Smooth muscle cell (in vitro differentiated cells): ENCODE data around the gene NKAIN2. TPM values are rescaled to one million over a fixed set of nuclear protein-coding genes. Genes with fewer than 3 reads are reported as not detected.

ENCODE experiments used
- DNase-seq: peaks from one replicate; lab custom pipeline; 2025; ENCODE audit not compliant: unreplicated experiment; lab: John Stamatoyannopoulos, UW
- H2AFZ ChIP-seq: fragments of 200-600 bp; sonication (generic); 2 replicates; pipeline ENCODE4 v1.6.0; 2016; ENCODE audit warnings: antibody characterized with exemption, low read depth, mild to moderate bottlenecking
- H3F3A ChIP-seq: fragments of 200-600 bp; sonication (generic); 2 replicates; pipeline ENCODE4 v1.6.0; 2017; ENCODE audit warnings: antibody characterized with exemption, low read depth
- H3K27ac ChIP-seq: fragments of 200-600 bp; sonication (generic); 2 replicates; pipeline ENCODE4 v1.5.1; 2016; ENCODE audit warnings: low read depth, mild to moderate bottlenecking
- H3K27me3 ChIP-seq: fragments of 200-600 bp; sonication (generic); 2 replicates; pipeline ENCODE4 v1.6.1; 2016; ENCODE audit warnings: low read depth, mild to moderate bottlenecking
- H3K36me3 ChIP-seq: fragments of 200-600 bp; sonication (generic); 2 replicates; pipeline ENCODE4 v1.5.1; 2016; ENCODE audit warnings: low read depth
- H3K4me1 ChIP-seq: fragments of 200-600 bp; sonication (generic); 2 replicates; pipeline ENCODE4 v1.5.1; 2016; ENCODE audit warnings: low read depth
- H3K4me2 ChIP-seq: fragments of 200-600 bp; sonication (generic); 2 replicates; pipeline ENCODE4 v1.6.0; 2016; ENCODE audit warnings: mild to moderate bottlenecking
- H3K4me3 ChIP-seq: fragments of 200-600 bp; sonication (generic); 2 replicates; pipeline ENCODE4 v1.5.1; 2016; ENCODE audit warnings: mild to moderate bottlenecking
- H3K79me2 ChIP-seq: fragments of 200-600 bp; sonication (generic); 2 replicates; pipeline ENCODE4 v1.6.0; 2016; ENCODE audit warnings: low read depth, mild to moderate bottlenecking
- H3K9ac ChIP-seq: fragments of 200-600 bp; sonication (generic); 2 replicates; pipeline ENCODE4 v1.6.0; 2016; ENCODE audit warnings: low read depth
- H3K9me3 ChIP-seq: fragments of 200-600 bp; sonication (generic); replicated peaks from 2 replicates; pipeline ENCODE4 v1.5.1; 2016; ENCODE audit warnings: low read depth
- H4K20me1 ChIP-seq: fragments of 200-600 bp; sonication (generic); 2 replicates; pipeline ENCODE4 v1.6.0; 2016; ENCODE audit warnings: low read depth
- CTCF ChIP-seq: fragments of 200-600 bp; sonication (generic); IDR thresholded peaks from 2 replicates; pipeline ENCODE4 v1.5.1; 2017; ENCODE audit warnings: borderline replicate concordance, mild to moderate bottlenecking, antibody characterized with exemption; ENCODE audit not compliant: insufficient read depth, poor library complexity, severe bottlenecking
- WGBS: methylation state at CpG from one replicate; pipeline ENCODE4 v1.1.7; 2016; ENCODE audit warnings: low lambda C conversion rate; 5-methylcytosine and 5-hydroxymethylcytosine counted together
- polyA plus RNA-seq: library from polyadenylated mRNA; unstranded; fragments of >200 nt; fragmentation: Nextera tagmentation; extraction: Ambion mirVana; gene quantifications from 2 replicates; pipeline ENCODE4 v1.2.1, GENCODE V29; 2016
- total RNA-seq: library from RNA; depleted of rRNA; stranded (reverse); fragments of >200 nt; gene quantifications from 2 replicates; pipeline ENCODE4 v1.2.3, GENCODE V29; 2014

NKAIN2 gene
- total and polyA plus RNA-seq, 2 experiments from 2014 or later = 0.09 TPM; not detected in 1

- Histone ChIP-seq H3K9me3 (no peaks in the 10 kb centered on the region), H3K4me3 (no peak overlapping the region), H2AFZ (no peak overlapping the region), H3K27ac (no peak overlapping the region), H3K79me2 (no peaks in the 10 kb centered on the region), H3K4me1 (no peaks in the 10 kb centered on the region), H3F3A (no peaks in the 10 kb centered on the region), H3K36me3 (no peaks in the 10 kb centered on the region), H4K20me1 (no peaks in the 10 kb centered on the region), H3K27me3 (no peaks in the 10 kb centered on the region), H3K9ac (no peak overlapping the region), H3K4me2 (no peak overlapping the region)
- TF ChIP-seq CTCF = no peak
- DNase-seq = no peak
- WGBS = 82% methylated on average over 1 of the region's 1 CpG
These were observed 692.7 kb downstream of the NKAIN2 start for GRCh38 chr6:124496334-124496733.

GRCh38 chr6:124512431-124512830 is 708.8 kb downstream of the NKAIN2 start:
- DNase-seq = no peak
- Histone ChIP-seq H3K27ac (no peak overlapping the region), H3K27me3 (no peaks in the 10 kb centered on the region), H3K9ac (no peak overlapping the region), H3K9me3 (no peaks in the 10 kb centered on the region), H3F3A (no peaks in the 10 kb centered on the region), H2AFZ (no peak overlapping the region), H3K36me3 (no peaks in the 10 kb centered on the region), H3K79me2 (no peaks in the 10 kb centered on the region), H3K4me3 (no peak overlapping the region), H4K20me1 (no peaks in the 10 kb centered on the region), H3K4me1 (peaks cover 4% of the 10 kb centered on the region), H3K4me2 (no peak overlapping the region)
- 88% methylated on average over 2 of the region's 2 CpGs for WGBS
- TF ChIP-seq CTCF = no peak

- WGBS = 65% methylated on average over 2 of the region's 2 CpGs
- Histone ChIP-seq H2AFZ (no peak overlapping the region), H3F3A (no peaks in the 10 kb centered on the region), H3K4me1 (peaks cover 16% of the 10 kb centered on the region), H3K36me3 (no peaks in the 10 kb centered on the region), H3K79me2 (no peaks in the 10 kb centered on the region), H4K20me1 (no peaks in the 10 kb centered on the region), H3K27ac (no peak overlapping the region), H3K9ac (no peak overlapping the region), H3K4me3 (no peak overlapping the region), H3K27me3 (no peaks in the 10 kb centered on the region), H3K9me3 (no peaks in the 10 kb centered on the region), H3K4me2 (no peak overlapping the region)
- DNase-seq = no peak
- no peak for TF ChIP-seq CTCF
These were observed 713.7 kb downstream of the NKAIN2 start for GRCh38 chr6:124517339-124517738.

GRCh38 chr6:124520514-124520913 is 716.8 kb downstream of the NKAIN2 start:
- WGBS = 87% methylated on average over 4 of the region's 4 CpGs
- Histone ChIP-seq H3K4me1 (peaks cover 30% of the 10 kb centered on the region), H3K4me3 (no peak overlapping the region), H3K4me2 (no peak overlapping the region), H3K36me3 (no peaks in the 10 kb centered on the region), H2AFZ (no peak overlapping the region), H4K20me1 (no peaks in the 10 kb centered on the region), H3K9ac (no peak overlapping the region), H3K9me3 (no peaks in the 10 kb centered on the region), H3K27ac (no peak overlapping the region), H3K79me2 (no peaks in the 10 kb centered on the region), H3F3A (no peaks in the 10 kb centered on the region), H3K27me3 (no peaks in the 10 kb centered on the region)
- no peak for DNase-seq
- no peak for TF ChIP-seq CTCF
